ENCODE data around the gene GABRG3. TPM values are rescaled to one million over a fixed set of nuclear protein-coding genes. Genes with fewer than 3 reads are reported as not detected.

The GABRG3 gene
- total RNA-seq, 1 donor from 2014 or later, result not detected

GRCh38 chr15:27223179-27223578, 252.2 kb downstream of the GABRG3 start:
- no peak for TF ChIP-seq CTCF (IDR thresholded peaks at IDR 0.05)
- intact Hi-C loops (cut with DNase I), result no loop called here
- H3K4me1 ChIP-seq, result peaks cover 12% of the 10 kb centered on the region
- no peaks in the 10 kb centered on the region for H3K36me3 ChIP-seq
- H3K9me3 ChIP-seq, result no peaks in the 10 kb centered on the region
- H3K27ac ChIP-seq, result no peak overlapping the region
- no peak overlapping the region for H3K4me3 ChIP-seq
- no peaks in the 10 kb centered on the region for H3K27me3 ChIP-seq (ENCODE audit: low read depth)
- no peak for DNase-seq
- no peak for ATAC-seq

DNA sequence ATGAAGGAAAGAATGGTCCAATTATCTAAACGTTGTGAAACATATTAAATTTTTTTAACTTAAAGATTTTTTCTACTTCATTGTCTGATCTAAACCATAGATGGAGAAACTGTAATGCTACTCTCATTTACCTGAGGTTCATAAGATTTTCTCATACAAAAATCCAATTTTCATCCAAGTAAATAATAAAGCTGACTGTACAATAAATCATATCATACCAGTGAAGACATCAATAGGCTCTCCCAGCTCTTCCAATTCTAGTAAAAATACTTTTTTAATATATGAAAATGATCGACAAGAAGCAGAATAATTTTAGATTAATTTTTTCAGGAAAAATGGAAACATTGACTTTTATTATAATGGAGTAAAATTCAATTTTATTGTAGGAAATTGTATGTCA, 260.8 kb downstream of the GABRG3 start:
- Histone ChIP-seq H3K27ac (no peak overlapping the region), H3K4me1 (no peaks in the 10 kb centered on the region), H3K4me3 (no peak overlapping the region), H3K36me3 (no peaks in the 10 kb centered on the region), H3K27me3 (ENCODE audit: low read depth) (no peaks in the 10 kb centered on the region), H3K9me3 (no peaks in the 10 kb centered on the region)
- DNase-seq, result no peak
- intact Hi-C loops (cut with DNase I), result no loop called here
- no peak for ATAC-seq
- TF ChIP-seq CTCF (IDR thresholded peaks at IDR 0.05), result no peak

DNA sequence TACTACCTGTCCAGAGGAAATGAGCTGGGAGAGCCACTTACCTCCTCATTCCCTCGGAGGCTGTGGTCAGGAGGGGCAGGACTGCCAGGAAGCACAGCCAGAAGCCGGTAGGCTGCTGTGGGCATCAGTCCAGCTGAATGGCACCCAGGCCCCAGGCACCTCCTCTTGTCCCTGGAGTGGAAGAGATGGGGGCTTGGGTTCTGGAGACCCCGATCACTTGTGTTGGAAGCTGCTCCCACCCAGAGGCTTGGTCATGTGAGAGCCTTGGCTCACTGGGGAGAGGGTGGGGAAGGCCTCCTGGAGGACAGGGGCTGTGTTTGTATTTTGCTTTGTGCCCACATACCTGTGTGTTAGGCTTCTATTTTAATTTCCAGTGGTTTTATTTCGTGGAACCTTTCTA, 261.9 kb downstream of the GABRG3 start:
- H3K4me1 ChIP-seq, result no peaks in the 10 kb centered on the region
- H3K27me3 ChIP-seq (ENCODE audit: low read depth), result no peaks in the 10 kb centered on the region
- no peaks in the 10 kb centered on the region for H3K36me3 ChIP-seq
- DNase-seq, result no peak
- no peak overlapping the region for H3K27ac ChIP-seq
- intact Hi-C loops (cut with DNase I), result no loop called here
- H3K9me3 ChIP-seq, result no peaks in the 10 kb centered on the region
- ATAC-seq, result no peak
- TF ChIP-seq CTCF (IDR thresholded peaks at IDR 0.05), result no peak
- no peak overlapping the region for H3K4me3 ChIP-seq

DNA sequence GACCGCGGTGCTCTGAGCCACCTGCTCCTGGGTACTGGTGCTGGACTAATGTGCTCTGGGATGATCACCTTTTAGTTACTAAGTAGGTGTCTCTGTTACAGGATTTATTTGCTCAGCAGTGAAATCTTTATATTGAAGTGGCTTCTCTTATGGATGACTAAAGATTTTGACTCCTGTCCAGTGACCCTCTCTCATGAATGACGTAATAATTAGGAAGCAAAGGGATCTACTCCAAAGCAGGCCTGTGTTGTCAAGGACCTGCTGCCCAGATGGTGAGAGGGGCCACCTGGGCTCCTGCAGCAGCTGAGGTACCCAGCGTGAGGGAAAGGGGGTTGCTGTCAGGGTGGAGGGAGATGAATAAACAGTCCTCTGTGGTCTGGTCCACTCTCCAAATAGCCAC, 263.6 kb downstream of the GABRG3 start:
- H3K9me3 ChIP-seq, result no peaks in the 10 kb centered on the region
- intact Hi-C loops (cut with DNase I), result no loop called here

DNA sequence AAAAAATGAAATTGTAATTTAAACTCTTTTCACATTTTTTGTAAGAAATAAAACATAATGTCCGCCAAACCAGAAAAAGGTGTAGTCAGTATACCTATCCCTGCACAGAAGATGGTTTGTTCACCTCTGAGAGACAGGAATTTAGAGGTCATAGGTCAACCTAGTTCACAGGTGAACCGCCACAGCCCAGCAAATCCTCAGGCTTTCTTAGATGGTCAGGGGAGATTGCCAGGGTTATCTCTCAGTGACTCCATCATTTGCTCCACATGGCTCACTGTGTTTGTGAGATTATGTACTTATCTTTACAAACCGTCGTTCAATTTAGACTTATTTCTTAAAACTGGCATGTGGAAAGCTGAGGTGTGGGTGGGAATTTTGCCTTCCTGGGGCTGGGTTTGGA, 264.2 kb downstream of the GABRG3 start:
- ATAC-seq, result no peak
- intact Hi-C loops (cut with DNase I), result no loop called here
- Histone ChIP-seq H3K27me3 (ENCODE audit: low read depth) (no peaks in the 10 kb centered on the region), H3K4me1 (no peaks in the 10 kb centered on the region), H3K9me3 (no peaks in the 10 kb centered on the region), H3K27ac (no peak overlapping the region), H3K4me3 (no peak overlapping the region), H3K36me3 (no peaks in the 10 kb centered on the region)
- no peak for TF ChIP-seq CTCF (IDR thresholded peaks at IDR 0.05)
- DNase-seq, result no peak

More for the DNA sequence above, 263.6 kb downstream of the GABRG3 start:
- Histone ChIP-seq H3K4me1 (no peaks in the 10 kb centered on the region), H3K27ac (no peak overlapping the region), H3K36me3 (no peaks in the 10 kb centered on the region), H3K4me3 (no peak overlapping the region), H3K27me3 (ENCODE audit: low read depth) (no peaks in the 10 kb centered on the region)
- ATAC-seq (no peak), DNase-seq (no peak)
- TF ChIP-seq CTCF (IDR thresholded peaks at IDR 0.05), result no peak

DNA sequence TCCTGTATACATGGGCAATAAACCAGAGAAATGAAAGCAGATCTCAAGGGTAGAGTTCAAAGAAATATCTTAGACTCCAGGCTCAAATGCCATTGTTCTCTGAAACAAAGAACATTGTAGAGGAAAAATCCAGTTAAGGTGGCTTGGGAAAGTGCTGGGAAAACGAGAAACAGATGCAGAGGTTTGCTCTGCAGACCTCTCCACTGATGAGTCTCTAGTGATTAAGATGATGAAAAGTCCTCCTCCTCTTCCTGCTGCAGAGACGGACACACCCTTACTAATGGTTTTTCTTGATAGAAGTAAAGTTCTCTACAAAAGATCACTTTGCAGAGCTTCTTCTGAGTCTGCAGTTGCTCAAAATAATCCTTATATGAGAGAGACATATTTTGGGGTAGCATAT, 264.7 kb downstream of the GABRG3 start:
- H3K27me3 ChIP-seq (ENCODE audit: low read depth), result no peaks in the 10 kb centered on the region
- H3K4me1 ChIP-seq, result no peaks in the 10 kb centered on the region
- no peaks in the 10 kb centered on the region for H3K36me3 ChIP-seq
- H3K9me3 ChIP-seq, result no peaks in the 10 kb centered on the region
- no peak for TF ChIP-seq CTCF (IDR thresholded peaks at IDR 0.05)
- DNase-seq (no peak), ATAC-seq (no peak)
- H3K27ac ChIP-seq, result no peak overlapping the region
- no peak overlapping the region for H3K4me3 ChIP-seq
- intact Hi-C loops (cut with DNase I), result no loop called here
